GM18520 (cell line): Measurements from ENCODE around the gene PAPSS1.
"Not testable (repeated sequence)": the region's sequence is repeated elsewhere in the genome, so short reads cannot be mapped to it uniquely, and the experiment has no call there.

Experiments
- ATAC-seq: cut with Tn5 transposase; IDR thresholded peaks from one replicate; pipeline ENCODE4 v1.9.1; 2021; ENCODE audit not compliant: unreplicated experiment

Gene PAPSS1

GRCh38 chr4:107719922-107720722, at the start of gene PAPSS1:
TSS of gene PAPSS1 (minus strand) at chr4:107720234. CDS start at chr4:107720179, 55 bp downstream.
- ATAC-seq, result peak; percentile 87

GRCh38 chr4:107760281-107760947, 40.4 kb upstream of the PAPSS1 start:
- no peak for ATAC-seq

GRCh38 chr4:107757864-107758476, 37.9 kb upstream of the PAPSS1 start:
- ATAC-seq, result no peak

- no peak for ATAC-seq
Observed at GRCh38 chr4:107757283-107757682, 37.2 kb upstream of the PAPSS1 start.

GRCh38 chr4:107755841-107756356, 35.9 kb upstream of the PAPSS1 start:
- no peak for ATAC-seq

- no peak for ATAC-seq
Observed at GRCh38 chr4:107751670-107752069, 31.6 kb upstream of the PAPSS1 start.

GRCh38 chr4:107747748-107748486, 27.9 kb upstream of the PAPSS1 start:
- no peak for ATAC-seq

GRCh38 chr4:107746161-107746560, 26.1 kb upstream of the PAPSS1 start:
- ATAC-seq, result no peak

- no peak for ATAC-seq
Observed at GRCh38 chr4:107744532-107744931, 24.5 kb upstream of the PAPSS1 start.

- peak; percentile 66 for ATAC-seq
Observed at GRCh38 chr4:107743532-107743931, 23.5 kb upstream of the PAPSS1 start.

- ATAC-seq, result no peak
Observed at GRCh38 chr4:107742791-107743190, 22.8 kb upstream of the PAPSS1 start.

- no peak for ATAC-seq
Observed at GRCh38 chr4:107742196-107742595, 22.2 kb upstream of the PAPSS1 start.

- no peak for ATAC-seq
Observed at GRCh38 chr4:107740950-107741701, 21.1 kb upstream of the PAPSS1 start.

- no peak for ATAC-seq
Observed at GRCh38 chr4:107740381-107740780, 20.3 kb upstream of the PAPSS1 start.

- no peak for ATAC-seq
Observed at GRCh38 chr4:107737450-107737849, 17.4 kb upstream of the PAPSS1 start.

- peak; percentile 34 for ATAC-seq
Observed at GRCh38 chr4:107736924-107737448, 17.0 kb upstream of the PAPSS1 start.

GRCh38 chr4:107736037-107736436, 16.0 kb upstream of the PAPSS1 start:
- peak; percentile 75 for ATAC-seq

- no peak for ATAC-seq
Observed at GRCh38 chr4:107734120-107734519, 14.1 kb upstream of the PAPSS1 start.

- no peak for ATAC-seq
Observed at GRCh38 chr4:107733431-107733925, 13.4 kb upstream of the PAPSS1 start.

- not testable (repeated sequence) for ATAC-seq
Observed at GRCh38 chr4:107729050-107729449, 9.0 kb upstream of the PAPSS1 start.
